DMS79 (cell line): ENCODE results near the gene STOM.

Source experiments
- DNase-seq: peaks from one replicate; lab custom pipeline; 2025; lab: John Stamatoyannopoulos, UW

Gene STOM

DNA sequence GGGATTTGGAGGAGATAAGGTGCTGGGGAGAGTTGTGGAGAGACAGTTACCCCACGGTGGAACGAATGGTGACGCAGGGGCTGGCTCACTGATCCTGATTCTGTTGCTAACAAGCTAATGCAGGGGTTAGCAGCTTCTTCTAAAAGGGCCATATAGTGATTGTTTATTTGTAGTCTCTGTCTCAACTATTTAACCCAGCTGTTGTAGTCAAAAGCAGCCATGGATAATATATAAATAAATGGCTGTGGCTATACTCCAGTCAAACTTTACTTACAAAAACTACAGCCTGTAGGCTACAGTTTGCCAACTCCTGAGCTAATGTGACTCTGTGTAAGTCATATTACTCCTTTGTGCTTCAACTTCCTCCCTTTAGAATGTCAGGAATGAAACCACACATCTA lies 21.8 kb downstream of the STOM start:
- DNase-seq, result no peak

DNA sequence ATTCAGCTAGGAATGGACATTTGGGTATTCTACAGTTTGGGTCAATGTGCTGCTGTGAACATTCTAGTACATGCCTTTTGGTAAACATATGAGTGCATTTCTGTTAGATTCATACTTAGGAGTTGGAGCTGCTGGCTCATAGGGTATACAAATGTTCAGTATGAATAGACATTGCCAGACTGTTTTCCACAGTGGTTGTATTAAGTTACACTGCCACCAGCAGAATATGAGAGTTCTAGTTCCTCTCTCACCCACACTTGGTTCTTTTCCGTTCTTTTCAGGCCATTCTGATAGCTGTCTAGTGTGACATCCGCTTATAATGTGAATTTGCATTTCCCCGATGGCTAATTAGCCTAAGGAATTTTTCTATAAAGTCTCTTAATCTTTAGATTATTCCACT lies 25.0 kb downstream of the STOM start:
- no peak for DNase-seq

DNA sequence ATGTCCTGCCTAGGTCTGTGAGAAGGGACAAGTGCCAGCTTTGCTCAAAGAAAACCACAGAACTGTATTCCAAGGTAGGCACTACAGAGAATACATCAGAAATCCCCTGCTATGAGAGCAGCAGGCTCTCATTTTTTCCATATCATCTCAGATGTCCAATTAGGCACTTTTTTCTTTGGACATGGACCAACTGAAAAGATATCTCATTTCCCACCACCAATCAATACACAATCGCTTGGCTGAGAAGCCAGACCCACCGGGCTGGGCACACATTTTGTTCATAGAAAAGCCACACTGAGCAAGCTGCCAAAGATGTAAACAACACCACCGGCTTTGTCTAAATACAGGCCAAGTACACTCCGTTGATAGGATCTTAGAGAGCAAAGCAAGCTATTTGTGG lies 25.9 kb downstream of the STOM start:
- peak; percentile 58 for DNase-seq

DNA sequence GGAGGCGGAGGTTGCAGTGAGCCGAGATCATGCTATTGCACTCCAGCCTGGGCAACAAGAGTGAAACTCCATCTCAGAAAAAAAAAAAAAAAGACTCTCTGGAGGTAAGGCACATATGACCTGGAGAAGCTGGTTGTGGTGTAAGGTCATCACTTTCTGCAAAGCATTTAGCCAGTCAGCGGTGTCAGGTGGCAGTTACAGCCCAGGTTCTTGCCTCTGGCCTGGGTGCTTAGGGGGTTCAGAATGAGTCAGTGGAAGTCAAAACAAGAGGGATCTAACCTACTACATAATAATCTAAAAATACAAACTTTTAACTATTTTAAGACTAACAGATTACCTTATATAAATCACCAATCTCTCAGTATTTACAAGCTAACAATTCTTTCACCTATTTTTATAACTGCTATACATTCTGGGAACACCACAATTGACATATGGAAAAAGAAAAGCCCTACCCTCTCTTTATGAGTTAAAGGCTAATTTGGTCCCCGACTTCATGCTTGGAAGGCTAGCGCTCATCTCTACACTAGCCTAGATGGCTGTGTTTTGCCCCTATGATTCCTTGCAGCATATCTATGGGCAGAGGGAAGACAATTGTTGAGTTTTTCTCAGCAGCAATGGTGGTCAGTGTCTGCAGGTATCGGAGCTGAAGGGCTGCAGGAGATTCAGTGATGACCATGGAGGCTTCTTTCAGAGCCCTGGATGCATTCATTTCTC lies 29.2 kb downstream of the STOM start:
- no peak for DNase-seq

DNA sequence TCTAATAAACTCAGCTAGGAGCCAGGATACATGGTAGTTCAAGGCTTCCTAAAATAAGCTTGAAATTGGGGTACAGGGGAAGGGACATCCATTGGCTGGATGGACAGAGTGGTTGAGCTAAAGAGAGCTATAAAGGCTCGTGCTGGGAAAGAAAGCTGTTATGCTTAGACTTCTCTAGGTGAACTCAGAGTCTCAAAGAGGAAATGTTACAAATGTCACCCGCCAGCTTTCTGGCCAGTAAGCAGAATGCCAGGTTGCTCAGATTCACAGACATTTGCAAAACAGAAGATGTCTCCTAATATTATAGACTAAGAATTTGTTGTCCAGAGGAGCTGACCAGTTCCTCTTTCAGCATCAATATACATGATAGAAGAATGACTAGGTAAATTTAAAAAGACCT lies 30.6 kb downstream of the STOM start:
- DNase-seq, result no peak

DNA sequence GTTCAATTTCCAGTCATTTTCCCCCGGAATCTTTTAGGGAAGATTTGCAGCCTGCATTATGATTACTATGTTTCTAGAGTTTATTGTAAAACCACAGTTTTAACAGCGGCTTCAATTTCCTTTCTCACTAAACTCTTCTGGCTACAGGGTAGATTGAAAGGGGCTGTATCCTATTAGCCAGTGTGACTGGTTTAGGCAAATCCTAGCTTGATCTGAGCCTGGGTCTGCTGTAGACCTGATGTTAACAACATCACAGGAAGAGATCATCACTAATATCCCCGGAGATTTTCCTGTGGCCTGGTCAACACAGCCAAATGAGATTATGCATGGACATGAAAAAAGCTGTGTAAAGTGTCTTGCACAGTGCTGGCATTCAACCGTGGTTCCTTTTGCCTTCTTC lies 33.4 kb downstream of the STOM start:
- DNase-seq, result no peak

DNA sequence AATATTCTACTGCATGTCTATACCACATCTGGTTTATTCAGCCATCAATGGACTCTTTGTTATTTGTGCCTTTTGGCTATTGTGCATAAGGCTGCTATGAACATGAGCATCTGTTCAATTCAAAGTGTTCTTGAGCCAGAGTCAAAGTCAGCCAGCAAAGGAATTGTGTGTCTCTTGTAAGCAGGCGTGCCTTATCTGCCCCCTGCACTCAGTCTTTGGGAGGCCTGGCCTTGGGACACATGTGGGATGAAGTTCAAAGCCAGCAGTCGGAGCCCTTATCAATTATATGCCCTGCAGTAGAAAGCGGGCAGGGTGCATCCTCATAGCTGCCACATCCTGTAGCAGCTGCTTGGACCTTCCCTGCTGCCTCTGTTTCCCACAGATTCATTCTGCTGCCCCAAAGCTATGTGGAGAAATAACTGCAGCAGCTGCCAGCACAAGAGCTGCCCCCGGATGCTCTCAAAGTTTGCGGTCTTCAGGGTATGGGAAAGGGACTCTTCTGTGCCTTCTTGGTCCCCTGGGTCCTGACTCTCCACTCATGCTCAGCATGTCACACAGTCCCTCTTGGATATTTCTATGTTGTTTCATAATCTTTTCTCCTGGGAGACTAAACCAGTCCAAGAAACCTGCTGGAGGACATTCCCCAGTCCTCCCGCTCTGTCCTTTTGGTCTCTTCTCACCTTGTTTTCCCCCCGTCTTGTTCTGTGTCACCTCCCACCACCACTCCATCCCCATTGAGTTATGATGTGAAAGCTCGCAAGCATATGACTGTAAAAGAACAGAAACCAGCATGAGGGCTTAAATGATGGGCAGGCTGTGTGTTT lies 35.9 kb downstream of the STOM start:
- DNase-seq, result no peak

DNA sequence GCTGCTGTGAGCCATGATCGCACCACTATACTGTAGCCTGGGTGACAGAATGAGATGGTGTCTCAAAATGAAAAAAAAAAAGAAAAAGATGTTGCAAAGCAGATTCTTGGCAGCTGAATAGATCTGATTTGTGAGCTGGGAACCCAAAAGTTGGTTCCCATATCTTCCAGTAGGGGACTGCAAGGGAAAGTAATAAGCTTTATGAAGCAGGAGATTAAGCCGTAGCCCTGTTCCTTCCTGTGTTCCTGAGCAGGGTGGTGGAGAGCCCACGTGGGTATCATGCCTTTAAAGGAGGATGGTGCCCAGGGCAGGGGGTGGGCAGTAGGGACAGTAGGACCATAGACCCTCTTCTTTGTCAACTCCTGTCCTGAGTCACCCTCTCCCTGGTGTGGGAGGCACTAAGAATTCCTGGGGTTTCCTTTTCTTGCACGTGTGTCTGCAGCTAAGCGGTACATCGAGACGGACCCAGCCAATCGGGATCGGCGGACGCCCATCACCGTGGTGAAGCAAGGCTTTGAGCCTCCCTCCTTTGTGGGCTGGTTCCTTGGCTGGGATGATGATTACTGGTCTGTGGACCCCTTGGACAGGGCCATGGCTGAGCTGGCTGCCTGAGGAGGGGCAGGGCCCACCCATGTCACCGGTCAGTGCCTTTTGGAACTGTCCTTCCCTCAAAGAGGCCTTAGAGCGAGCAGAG lies 37.9 kb downstream of the STOM start:
- no peak for DNase-seq

DNA sequence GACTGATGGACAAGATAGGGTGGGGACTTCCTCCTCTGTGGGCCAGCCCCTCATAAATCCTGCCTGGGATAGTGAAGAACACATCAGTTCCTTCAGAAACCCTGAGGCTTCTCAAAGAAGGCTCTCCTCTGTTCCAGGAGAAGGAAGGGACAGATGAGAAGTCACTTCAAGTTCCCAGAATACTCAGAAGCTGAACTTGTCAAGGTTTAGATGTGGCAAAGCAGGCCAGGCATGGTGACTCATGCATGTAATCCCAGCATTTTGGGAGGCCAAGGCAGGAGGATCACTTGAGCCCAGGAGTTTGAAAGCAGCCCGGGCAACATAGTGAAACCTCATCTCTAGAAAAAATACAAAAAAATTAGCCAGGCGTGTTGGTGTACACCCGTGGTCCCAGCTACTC lies 38.5 kb downstream of the STOM start:
- no peak for DNase-seq

DNA sequence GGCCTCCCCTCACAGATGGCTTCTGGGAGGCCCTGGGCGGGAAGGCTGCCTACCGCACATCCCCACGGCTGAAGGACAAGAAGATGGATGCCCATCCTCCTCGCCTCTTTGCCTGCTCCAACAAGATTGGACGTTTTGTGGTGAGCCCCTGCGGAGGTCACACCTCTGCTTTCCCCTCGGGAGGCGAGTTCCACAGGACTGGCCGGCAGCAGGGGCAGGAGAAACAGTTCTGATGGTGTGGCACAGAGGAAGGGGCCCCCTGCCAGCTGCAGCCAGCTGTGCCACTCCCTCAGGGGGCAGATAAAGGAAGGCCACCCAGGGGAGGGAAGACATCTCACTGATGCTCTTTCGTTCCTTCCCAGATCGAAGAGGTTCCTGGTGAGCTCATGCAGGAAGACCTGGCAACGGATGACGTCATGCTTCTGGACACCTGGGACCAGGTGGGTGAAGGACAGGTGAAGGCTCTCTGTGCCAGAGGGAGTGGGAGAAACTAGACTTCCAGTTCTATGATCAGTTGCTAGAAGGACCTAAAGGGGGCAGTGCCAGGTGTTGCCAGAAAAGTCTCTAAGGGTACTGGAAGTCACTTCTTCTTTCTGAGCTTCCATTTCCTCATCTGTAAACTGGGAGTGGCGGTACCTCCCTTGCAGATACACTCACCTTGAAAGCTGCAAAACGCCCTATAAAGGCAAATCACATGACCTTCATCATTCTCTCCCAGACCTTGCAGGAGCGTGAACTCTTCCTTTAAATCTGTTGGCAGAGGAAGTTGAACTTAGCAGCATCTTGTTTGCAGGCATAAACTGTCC lies 41.0 kb downstream of the STOM start:
- DNase-seq, result no peak

DNA sequence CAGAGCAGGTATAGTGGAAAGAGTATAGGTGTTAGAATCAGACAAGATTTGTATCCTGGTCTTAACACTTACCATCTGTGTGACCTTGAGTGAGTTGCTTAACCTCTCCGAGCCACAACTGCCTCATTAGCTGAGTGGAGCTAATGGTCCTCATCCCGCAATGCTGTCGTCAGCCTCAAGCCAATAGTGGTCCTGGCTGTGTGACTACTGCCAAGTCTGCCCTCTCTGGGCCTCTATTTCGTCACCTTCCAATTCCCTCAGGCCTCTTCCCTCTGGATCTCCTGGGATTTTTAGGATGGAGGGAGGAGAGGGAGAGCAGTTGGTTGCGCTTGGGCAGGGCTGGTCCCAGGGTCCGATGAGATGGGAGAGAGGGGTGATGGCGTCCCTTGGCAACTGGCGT lies 41.6 kb downstream of the STOM start:
- DNase-seq, result no peak

DNA sequence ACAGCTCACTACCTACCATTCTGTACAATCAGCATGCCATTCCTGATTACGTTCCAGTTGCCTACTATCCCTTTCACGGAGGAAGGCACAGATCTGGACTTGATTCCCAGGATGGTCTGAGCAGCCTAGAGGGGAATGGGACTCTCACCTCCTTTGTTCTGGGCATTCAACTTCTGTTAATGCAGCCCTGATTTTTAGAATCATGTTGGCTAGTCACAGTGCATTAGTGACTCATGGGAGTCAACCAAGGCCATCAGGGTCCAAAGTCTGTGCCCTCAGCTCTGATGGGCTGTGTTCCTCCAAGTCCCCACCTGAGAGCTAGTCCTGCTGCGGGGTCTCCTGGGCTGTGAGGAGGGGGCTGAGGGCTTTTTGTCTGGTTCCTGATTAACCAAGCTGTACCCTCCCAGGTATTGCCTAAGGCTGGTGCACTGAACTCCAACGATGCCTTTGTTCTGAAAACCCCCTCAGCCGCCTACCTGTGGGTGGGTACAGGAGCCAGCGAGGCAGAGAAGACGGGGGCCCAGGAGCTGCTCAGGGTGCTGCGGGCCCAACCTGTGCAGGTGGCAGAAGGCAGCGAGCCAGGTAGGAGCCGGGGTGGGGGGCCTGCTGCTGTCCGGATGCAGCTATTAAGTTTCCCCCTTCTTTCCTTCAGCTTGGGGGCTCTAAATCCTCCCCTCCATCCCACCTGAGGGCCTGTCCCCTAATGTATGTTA lies 43.0 kb downstream of the STOM start:
- DNase-seq, result no peak

DNA sequence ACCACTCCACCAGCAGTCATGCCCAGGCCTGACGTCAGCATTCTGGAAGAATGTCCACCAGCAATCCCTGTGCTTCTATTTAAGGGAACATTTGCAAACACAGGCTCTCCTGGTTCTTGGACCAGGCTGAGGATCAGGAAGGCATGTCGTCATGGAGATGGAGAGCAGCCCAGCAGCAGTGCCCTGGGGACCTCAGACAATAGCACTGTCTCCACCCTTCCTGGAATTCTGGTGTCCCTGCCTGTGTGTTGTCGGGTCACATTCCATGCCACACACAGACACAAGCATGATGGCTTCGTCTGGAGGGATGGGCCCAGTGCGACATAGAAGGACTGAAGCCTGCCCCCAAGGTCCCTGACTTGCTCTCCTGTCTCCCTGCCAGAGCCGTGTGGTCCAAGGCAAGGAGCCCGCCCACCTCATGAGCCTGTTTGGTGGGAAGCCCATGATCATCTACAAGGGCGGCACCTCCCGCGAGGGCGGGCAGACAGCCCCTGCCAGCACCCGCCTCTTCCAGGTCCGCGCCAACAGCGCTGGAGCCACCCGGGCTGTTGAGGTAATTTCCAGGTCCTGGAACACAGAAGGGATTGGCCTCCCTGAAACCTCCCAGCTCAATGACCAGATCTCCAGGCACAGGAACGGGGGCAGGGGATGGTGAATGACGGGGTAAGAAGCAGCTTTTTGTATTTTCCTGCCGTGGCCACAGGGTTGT lies 43.8 kb downstream of the STOM start:
- no peak for DNase-seq

DNA sequence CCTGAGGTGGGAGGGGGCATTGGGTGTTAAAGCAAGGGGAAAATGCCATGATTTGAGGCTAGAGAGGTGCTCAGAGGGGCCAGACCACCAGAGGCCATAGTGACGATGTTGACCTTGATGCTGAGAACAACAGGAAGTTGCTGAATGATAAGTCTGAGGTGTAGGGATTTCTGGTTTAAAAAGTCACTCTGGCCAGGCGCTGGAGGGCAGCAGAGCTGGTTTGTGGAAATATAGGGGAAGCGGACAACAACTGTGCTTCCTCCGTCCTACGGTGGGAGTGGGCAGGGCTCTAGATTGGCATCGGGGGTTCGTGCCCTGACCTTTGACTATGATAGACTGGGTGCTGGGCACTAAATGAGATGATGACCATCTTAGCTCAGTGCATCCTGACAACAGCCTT lies 44.7 kb downstream of the STOM start:
- DNase-seq, result no peak

DNA sequence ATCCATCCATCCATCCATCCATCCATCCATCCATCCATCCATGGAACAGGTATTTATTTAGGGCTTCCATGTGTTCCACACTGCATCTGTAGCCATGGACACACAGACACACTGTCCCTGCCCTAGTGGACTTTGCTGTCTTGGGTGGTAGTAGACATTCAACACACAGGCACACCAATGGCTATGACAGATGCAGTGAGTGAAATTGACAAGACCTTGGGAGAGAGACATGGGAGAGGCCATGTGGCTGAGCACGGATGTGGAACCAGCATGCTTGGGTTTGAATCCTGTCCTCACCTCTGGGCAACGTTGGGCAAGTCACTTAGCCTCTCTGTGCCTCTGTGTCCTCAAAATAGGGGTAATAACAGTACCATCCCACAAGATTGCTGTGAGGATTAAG lies 45.3 kb downstream of the STOM start:
- DNase-seq, result no peak

DNA sequence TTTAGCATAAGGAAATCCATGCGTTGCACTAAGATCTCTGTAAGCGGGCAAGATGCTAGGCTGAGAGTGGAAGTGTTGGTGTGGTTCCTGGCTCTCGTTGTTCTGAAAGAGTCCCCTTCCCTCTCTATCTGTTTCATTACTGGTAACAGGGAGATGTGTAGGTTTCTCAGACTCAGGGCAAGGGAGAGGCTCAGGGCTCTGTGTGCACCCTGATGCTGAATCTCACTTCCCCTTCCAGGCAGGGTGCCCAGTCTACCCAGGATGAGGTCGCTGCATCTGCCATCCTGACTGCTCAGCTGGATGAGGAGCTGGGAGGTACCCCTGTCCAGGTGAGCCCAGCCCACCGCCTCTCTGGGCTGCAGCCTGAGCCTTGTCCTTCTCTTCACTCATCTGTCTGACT lies 45.7 kb downstream of the STOM start:
- DNase-seq, result no peak

DNA sequence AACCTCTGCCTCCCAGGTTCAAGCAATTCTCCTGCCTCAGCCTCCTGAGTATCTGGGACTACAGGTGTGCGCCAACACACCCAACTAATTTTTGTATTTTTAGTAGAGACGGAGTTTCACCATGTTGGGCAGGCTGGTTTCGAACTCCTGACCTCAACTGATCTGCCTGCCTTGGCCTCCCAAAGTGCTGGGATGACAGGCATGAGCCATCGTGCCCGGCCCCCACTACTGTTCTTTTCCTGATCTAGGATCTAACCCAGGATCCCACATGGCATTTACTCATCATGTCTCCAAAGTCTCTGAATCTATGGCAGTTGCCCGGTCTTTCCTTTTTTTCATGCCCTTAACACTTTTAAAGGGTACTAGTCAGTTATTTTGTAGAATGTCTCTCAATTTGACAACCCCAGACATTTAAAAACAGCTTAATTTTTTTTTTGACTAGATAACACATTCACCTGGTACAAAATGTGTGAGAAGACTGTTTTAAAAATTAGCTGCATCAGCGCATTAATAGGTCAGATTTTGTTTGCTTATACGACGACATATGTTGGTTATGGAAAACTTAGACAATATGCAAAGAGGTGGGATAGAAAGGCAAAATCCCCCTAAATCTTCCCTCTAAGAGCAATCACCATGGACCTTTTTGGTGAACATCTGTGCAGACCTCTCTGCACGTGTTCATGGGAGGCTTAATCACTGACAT lies 46.5 kb downstream of the STOM start:
- DNase-seq, result no peak

DNA sequence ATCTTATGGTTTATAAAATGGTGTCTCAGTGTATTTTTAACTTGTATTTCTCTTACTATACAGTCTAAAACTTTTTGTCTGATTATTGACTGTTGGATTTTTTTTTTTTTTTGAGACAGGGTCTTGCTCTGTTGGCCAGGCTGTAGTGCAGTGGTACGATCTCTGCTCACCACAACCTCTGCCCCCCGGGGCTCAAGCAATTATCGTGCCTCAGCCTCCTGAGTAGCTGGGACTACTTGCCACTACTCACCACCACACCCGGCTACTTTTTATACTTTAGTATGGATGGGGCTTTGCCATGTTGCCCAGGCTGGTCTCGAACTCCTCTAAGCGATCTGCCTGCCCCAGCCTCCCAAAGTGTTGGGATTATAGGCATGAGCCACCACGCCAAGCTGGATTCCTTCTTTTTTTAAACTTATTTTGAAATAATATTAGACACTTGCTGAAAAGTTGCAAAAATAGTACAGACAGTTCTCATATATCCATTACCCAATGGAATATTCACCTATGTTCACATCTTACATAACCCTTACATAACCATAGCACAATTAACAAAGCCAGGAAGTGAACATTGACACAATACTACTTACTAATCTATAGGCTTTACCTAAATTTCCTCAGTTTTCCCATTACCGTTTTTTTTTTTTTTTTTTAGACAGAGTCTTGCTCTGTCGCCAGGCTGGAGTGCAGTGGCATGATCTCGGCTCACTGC lies 47.2 kb downstream of the STOM start:
- DNase-seq, result no peak

DNA sequence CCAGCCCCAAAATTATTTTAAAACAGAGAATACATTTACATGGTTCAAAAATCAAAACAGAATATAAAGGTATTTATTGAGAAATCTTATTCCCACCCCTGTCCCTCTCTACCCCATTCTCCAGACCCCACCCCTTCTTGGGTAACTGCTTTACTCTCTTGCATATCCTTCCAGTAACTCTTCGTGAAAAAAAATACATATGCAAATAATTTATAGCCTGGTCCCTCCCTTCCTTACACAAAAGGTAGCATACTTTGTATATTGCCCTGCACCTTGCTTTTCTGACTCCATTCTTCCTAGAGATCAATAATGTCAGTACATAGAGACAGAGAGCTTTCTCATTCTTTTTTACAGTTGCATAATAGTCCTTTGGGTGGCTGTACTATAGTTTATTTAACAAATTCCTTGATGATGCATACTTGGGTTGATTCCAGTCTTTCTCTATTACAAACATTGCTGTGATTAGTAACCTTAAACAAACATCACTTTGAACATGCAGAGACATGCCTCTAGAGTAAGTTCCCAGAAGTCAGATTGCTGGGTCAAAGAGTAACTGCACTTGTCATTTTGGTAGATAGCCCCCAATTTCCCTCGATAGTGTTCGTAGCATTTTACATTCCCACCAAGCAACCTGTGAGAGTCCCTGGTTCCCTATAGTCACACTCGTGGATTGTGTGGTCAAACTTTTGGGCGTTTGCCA lies 47.9 kb downstream of the STOM start:
- no peak for DNase-seq
